Vagina (tissue), 2 donors: ENCODE data around the gene UST.

Experiments
- CTCF ChIP-seq, 3 experiments: fragments of 450-650 bp in 2 of 3; fragments of 200-600 bp in 1 of 3; sonication (generic) in 1 of 3; IDR thresholded peaks; one replicate each; pipeline ENCODE4 v1.5.1; 2017 to 2019; ENCODE audit warnings: antibody characterized with exemption in 3 of 3, mild to moderate bottlenecking in 2 of 3, moderate library complexity in 2 of 3
- POLR2A ChIP-seq, 2 donors: fragments of 450-650 bp; IDR thresholded peaks; one replicate each; pipeline ENCODE4 v1.6.1; 2017; ENCODE audit warnings: antibody characterized with exemption in 2 of 2, mild to moderate bottlenecking in 2 of 2, moderate library complexity in 2 of 2

GRCh38 chr6:149075616-149076354 is 329.0 kb downstream of the UST start:
- TF ChIP-seq CTCF (IDR thresholded peaks at IDR 0.05) (no peak), POLR2A (IDR thresholded peaks at IDR 0.05) (no peak)
